CD4-positive, alpha-beta T cell (primary cell): ENCODE data around the gene ARMC8. TPM values are rescaled to one million over a fixed set of nuclear protein-coding genes. Genes with fewer than 3 reads are reported as not detected.

Experiments
- ATAC-seq: fragments of 200-7000 bp; cut with Tn5 transposase; one replicate; pipeline ENCODE4 v1.10.0; 2022; ENCODE audit warnings: mild to moderate bottlenecking; ENCODE audit not compliant: poor library complexity
- CTCF ChIA-PET: fragments of 350-600 bp; sonication (Branson Sonifier 250); formaldehyde crosslinking; loops from one replicate; lab custom pipeline; 2021; ENCODE audit warnings: antibody characterized with exemption, inconsistent platforms; lab: Charles Lee
- POLR2A ChIA-PET: fragments of 350-600 bp; sonication (Branson Sonifier 250); formaldehyde crosslinking; loops from one replicate; lab custom pipeline; 2021; ENCODE audit warnings: antibody characterized with exemption, inconsistent platforms; lab: Charles Lee
- DNase-seq, 14 experiments: peaks; one replicate each; pipeline ENCODE4 v3.0.0-alpha.2; 2013 to 2020; ENCODE audit warnings: mixed read lengths in 2 of 14
- H3K27ac ChIP-seq, 2 donors: one replicate each; pipeline versions ENCODE4 v1.5.1 to v1.7.0; 2013; ENCODE audit warnings: low read length in 2 of 2, low read depth in 1 of 2, mild to moderate bottlenecking in 1 of 2
- H3K27me3 ChIP-seq, 2 experiments: 1 replicate in 1 of 2; 2 replicates in 1 of 2; pipeline versions ENCODE4 v1.6.1 to v1.7.0; 2013; ENCODE audit warnings: low read length in 2 of 2, control low read depth in 1 of 2, mild to moderate bottlenecking in 1 of 2, moderate library complexity in 1 of 2; ENCODE audit not compliant: insufficient read depth in 2 of 2, control insufficient read depth in 1 of 2
- H3K36me3 ChIP-seq: one replicate; pipeline ENCODE4 v1.6.1; 2013; ENCODE audit warnings: low read length, control low read depth; ENCODE audit not compliant: insufficient read depth
- H3K4me1 ChIP-seq: one replicate; pipeline ENCODE4 v1.6.1; 2013; ENCODE audit warnings: low read length, control low read depth; ENCODE audit not compliant: insufficient read depth
- H3K4me3 ChIP-seq: one replicate; pipeline ENCODE4 v1.5.1; 2013; ENCODE audit warnings: mild to moderate bottlenecking, low read length, moderate library complexity
- H3K9me3 ChIP-seq, 2 experiments: 1 replicate in 1 of 2; 2 replicates in 1 of 2; pipeline versions ENCODE4 v1.6.1 to v1.7.0; 2013; ENCODE audit warnings: low read length in 2 of 2, mild to moderate bottlenecking in 2 of 2, control low read depth in 1 of 2, moderate library complexity in 1 of 2; ENCODE audit not compliant: control insufficient read depth in 1 of 2, insufficient read depth in 1 of 2
- H3K27ac Mint-ChIP-seq: one replicate; pipeline ENCODE4 v1.8.0; 2020; ENCODE audit warnings: mixed read lengths
- H3K27me3 Mint-ChIP-seq: one replicate; pipeline ENCODE4 v1.8.0; 2021; ENCODE audit warnings: mixed read lengths
- H3K36me3 Mint-ChIP-seq: one replicate; pipeline ENCODE4 v1.8.0; 2021; ENCODE audit warnings: low read depth, mixed read lengths
- H3K4me1 Mint-ChIP-seq: one replicate; pipeline ENCODE4 v1.8.0; 2021; ENCODE audit warnings: low read depth, mixed read lengths
- H3K4me3 Mint-ChIP-seq: one replicate; pipeline ENCODE4 v1.8.0; 2020; ENCODE audit warnings: mild to moderate bottlenecking, mixed read lengths
- H3K9me3 Mint-ChIP-seq: one replicate; pipeline ENCODE4 v1.8.0; 2020; ENCODE audit warnings: mixed read lengths
- CTCF ChIP-seq: fragments of 200-600 bp; IDR thresholded peaks from one replicate; pipeline ENCODE4 v1.8.0; 2022; ENCODE audit warnings: antibody characterized with exemption, mild to moderate bottlenecking
- intact Hi-C, 2 experiments: fragments of 100-400 bp; cut with DNase I in 1 of 2; cut with micrococcal nuclease in 1 of 2; formaldehyde crosslinking; loops; one replicate each; pipeline versions ENCODE4 v1.15.1 to v1.9.0; 2023 to 2025; cut with DNase I, micrococcal nuclease
- polyA plus RNA-seq, 2 donors: library from polyadenylated mRNA; unstranded; fragments of 120-200 nt; gene quantifications; one replicate each; pipeline ENCODE4 v1.2.1, GENCODE V29; 2013
- total RNA-seq, 174 experiments: library from RNA in 2 of 174; stranded (reverse) in 2 of 174; gene quantifications; one replicate each; pipeline ENCODE4 v1.2.3 and lab custom pipeline; 2021 to 2026

Gene ARMC8, protein sequence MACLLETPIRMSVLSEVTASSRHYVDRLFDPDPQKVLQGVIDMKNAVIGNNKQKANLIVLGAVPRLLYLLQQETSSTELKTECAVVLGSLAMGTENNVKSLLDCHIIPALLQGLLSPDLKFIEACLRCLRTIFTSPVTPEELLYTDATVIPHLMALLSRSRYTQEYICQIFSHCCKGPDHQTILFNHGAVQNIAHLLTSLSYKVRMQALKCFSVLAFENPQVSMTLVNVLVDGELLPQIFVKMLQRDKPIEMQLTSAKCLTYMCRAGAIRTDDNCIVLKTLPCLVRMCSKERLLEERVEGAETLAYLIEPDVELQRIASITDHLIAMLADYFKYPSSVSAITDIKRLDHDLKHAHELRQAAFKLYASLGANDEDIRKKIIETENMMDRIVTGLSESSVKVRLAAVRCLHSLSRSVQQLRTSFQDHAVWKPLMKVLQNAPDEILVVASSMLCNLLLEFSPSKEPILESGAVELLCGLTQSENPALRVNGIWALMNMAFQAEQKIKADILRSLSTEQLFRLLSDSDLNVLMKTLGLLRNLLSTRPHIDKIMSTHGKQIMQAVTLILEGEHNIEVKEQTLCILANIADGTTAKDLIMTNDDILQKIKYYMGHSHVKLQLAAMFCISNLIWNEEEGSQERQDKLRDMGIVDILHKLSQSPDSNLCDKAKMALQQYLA
- total RNA-seq (10 to 100 TPM; 62.8 to 62.9 TPM), total RNA-seq (lab: John Stamatoyannopoulos, UW) (49.8 to 101 (median 80.8) reads per million in 172 experiments)
- 35.7 TPM for polyA plus RNA-seq (2013, experiment 1 of 2)
- polyA plus RNA-seq (2013, experiment 2 of 2): 44.0 TPM

DNA sequence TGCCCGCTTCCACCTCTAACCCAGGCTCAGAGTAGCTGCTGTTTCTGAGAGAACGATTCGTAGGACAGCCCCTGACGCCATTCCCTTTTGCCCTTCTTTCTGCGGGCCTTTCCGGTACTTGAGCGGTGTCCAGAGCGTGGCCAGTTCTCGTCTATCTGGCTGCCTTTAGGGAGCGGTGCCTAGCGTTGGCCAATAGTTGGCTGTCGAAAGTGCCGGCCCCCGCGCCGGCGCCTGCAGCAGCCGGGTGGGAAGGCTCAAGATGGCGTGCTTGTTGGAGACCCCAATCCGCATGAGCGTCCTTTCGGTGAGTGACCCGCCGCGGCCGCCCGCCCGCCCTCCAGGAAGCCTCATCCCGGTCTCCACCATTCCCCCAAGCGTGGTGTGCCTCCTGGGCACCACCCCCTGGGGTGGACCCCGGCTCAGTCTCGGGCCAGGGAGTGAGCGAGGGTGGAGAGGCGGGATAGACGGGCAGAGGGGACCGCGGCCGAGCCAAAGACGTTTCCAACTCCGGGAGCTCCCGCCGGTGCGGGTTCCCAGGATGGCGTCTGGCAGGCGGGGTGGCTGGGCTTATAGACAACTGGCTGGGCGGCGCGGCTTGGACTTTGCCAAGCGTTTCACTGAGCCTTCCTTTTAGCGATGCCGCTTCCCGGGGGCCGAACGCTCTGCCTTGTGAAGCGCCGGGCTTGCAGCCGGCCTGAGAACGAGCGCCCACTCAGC, at the start of gene ARMC8:
ARMC8 (plus strand) TSS at position 6 of the 717 bp plus-strand sequence; CDS start at position 260, 254 bp downstream.
- Histone ChIP-seq H3K27ac (peak within 1 kb of the TSS; percentile 72 to 83), H3K4me1 (peaks cover 16% of the 10 kb centered on the region), H3K9me3 (no peaks in the 10 kb centered on the region), H3K36me3 (no peaks in the 10 kb centered on the region), H3K4me3 (peak within 1 kb of the TSS; percentile 91), H3K27me3 (peaks cover 0 to 8% of the 10 kb centered on the region in 2 experiments)
- Mint-ChIP-seq H3K9me3 (no peaks in the 10 kb centered on the region), H3K4me1 (peaks cover 46% of the 10 kb centered on the region), H3K27me3 (peaks cover 4% of the 10 kb centered on the region), H3K27ac (peak within 1 kb of the TSS; percentile 92), H3K36me3 (peaks cover 25% of the 10 kb centered on the region), H3K4me3 (peak within 1 kb of the TSS; percentile 97)
- intact Hi-C loops: loop anchor here (2.0 to 10.0 kb wide), 9 partner anchors 13 to 1490 kb away; partner anchors contain the start of genes CEP70 (in 1 of the 2), COPB2 (in 1 of the 2), DBR1 (in 1 of the 2) and NME9 (in 1 of the 2)
- DNase-seq: peak in 6 of 14 experiments; percentile 10 to 61 (median 28)
- peak; percentile 41 for ATAC-seq
- ChIA-PET POLR2A (interaction anchor here (0.7 to 4.0 kb wide), 12 partner anchors 13 to 1991 kb away, joined by 3 to 45 read pairs (median 4); partner anchors contain the start of genes CEP70, DBR1, MSL2 and NCK1), CTCF (no interaction called here)
- no peak for TF ChIP-seq CTCF

GRCh38 chr3:138137861-138138260, 49.2 kb upstream of the ARMC8 start:
- Mint-ChIP-seq H3K4me1 (no peaks in the 10 kb centered on the region), H3K27me3 (peaks cover 36% of the 10 kb centered on the region), H3K9me3 (no peaks in the 10 kb centered on the region), H3K4me3 (no peak overlapping the region), H3K27ac (no peak overlapping the region), H3K36me3 (no peaks in the 10 kb centered on the region)
- intact Hi-C loops: no loop called here
- H3K27ac ChIP-seq: no peak overlapping the region
- no peaks in the 10 kb centered on the region for H3K36me3 ChIP-seq
- no peaks in the 10 kb centered on the region for H3K27me3 ChIP-seq
- ChIA-PET CTCF (no interaction called here), POLR2A (no interaction called here)
- H3K4me3 ChIP-seq: no peak overlapping the region
- H3K4me1 ChIP-seq: no peaks in the 10 kb centered on the region
- DNase-seq (peak in 1 of 14 experiments; percentile 9), ATAC-seq (no peak)
- TF ChIP-seq CTCF: no peak
- H3K9me3 ChIP-seq: no peaks in the 10 kb centered on the region

GRCh38 chr3:138139691-138140090, 47.4 kb upstream of the ARMC8 start:
- Mint-ChIP-seq H3K4me1 (no peaks in the 10 kb centered on the region), H3K4me3 (no peak overlapping the region), H3K27ac (no peak overlapping the region), H3K27me3 (peaks cover 41% of the 10 kb centered on the region), H3K36me3 (no peaks in the 10 kb centered on the region), H3K9me3 (no peaks in the 10 kb centered on the region)
- TF ChIP-seq CTCF: no peak
- no peak for ATAC-seq
- no peak for DNase-seq
- Histone ChIP-seq H3K4me1 (no peaks in the 10 kb centered on the region), H3K9me3 (no peaks in the 10 kb centered on the region), H3K27me3 (no peaks in the 10 kb centered on the region), H3K27ac (no peak overlapping the region), H3K4me3 (no peak overlapping the region), H3K36me3 (no peaks in the 10 kb centered on the region)
- CTCF ChIA-PET: no interaction called here
- intact Hi-C loops: no loop called here
- POLR2A ChIA-PET: no interaction called here
